Right atrium auricular region (tissue), 2 donors: ENCODE results near the gene WDR37. TPM values are rescaled to one million over a fixed set of nuclear protein-coding genes. Genes with fewer than 3 reads are reported as not detected.

Experiments
- DNase-seq: peaks from one replicate; pipeline ENCODE4 v3.0.0-alpha.2; 2019; ENCODE audit warnings: low spot score
- H3K27ac ChIP-seq, 2 donors: fragments of 200-600 bp; sonication (generic); 1 replicate in 1 of 2; 2 replicates in 1 of 2; pipeline ENCODE4 v1.5.1; 2016 to 2019
- H3K27me3 ChIP-seq, 2 donors: fragments of 200-600 bp; sonication (generic); one replicate each; pipeline versions ENCODE4 v1.5.1 to v1.6.0; 2017 to 2019
- H3K36me3 ChIP-seq: fragments of 200-600 bp; sonication (generic); one replicate; pipeline ENCODE4 v1.5.1; 2016
- H3K4me1 ChIP-seq, 2 donors: fragments of 200-600 bp; sonication (generic); one replicate each; pipeline versions ENCODE4 v1.5.1 to v1.6.0; 2017 to 2019
- H3K4me3 ChIP-seq, 2 donors: fragments of 200-600 bp; sonication (generic); 1 replicate in 1 of 2; 2 replicates in 1 of 2; pipeline ENCODE4 v1.5.1; 2017 to 2019; ENCODE audit warnings: mild to moderate bottlenecking in 1 of 2, moderate library complexity in 1 of 2
- H3K9me3 ChIP-seq, 2 donors: fragments of 200-600 bp; sonication (generic); one replicate each; pipeline ENCODE4 v1.5.1; 2019
- total RNA-seq, 2 donors: library from RNA; depleted of rRNA; stranded (reverse); fragments of >200 nt; gene quantifications; one replicate each; pipeline ENCODE4 v1.1.0, GENCODE V29; 2016
- TF ChIP-seq, protein P1 (sequence below), 2 donors: fragments of 200-600 bp; sonication (generic); IDR thresholded peaks; one replicate each; pipeline ENCODE4 v1.5.1; 2019; ENCODE audit warnings: antibody characterized with exemption in 2 of 2

WDR37 gene
- total RNA-seq, 2 donors from 2014 or later = 19.4 to 20.2 TPM

GRCh38 chr10:1123972-1124371 lies 67.8 kb downstream of the WDR37 start:
- TF ChIP-seq, protein P1, sequence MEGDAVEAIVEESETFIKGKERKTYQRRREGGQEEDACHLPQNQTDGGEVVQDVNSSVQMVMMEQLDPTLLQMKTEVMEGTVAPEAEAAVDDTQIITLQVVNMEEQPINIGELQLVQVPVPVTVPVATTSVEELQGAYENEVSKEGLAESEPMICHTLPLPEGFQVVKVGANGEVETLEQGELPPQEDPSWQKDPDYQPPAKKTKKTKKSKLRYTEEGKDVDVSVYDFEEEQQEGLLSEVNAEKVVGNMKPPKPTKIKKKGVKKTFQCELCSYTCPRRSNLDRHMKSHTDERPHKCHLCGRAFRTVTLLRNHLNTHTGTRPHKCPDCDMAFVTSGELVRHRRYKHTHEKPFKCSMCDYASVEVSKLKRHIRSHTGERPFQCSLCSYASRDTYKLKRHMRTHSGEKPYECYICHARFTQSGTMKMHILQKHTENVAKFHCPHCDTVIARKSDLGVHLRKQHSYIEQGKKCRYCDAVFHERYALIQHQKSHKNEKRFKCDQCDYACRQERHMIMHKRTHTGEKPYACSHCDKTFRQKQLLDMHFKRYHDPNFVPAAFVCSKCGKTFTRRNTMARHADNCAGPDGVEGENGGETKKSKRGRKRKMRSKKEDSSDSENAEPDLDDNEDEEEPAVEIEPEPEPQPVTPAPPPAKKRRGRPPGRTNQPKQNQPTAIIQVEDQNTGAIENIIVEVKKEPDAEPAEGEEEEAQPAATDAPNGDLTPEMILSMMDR (IDR thresholded peaks at IDR 0.05) = no peak
- H3K4me1 ChIP-seq = no peaks in the 10 kb centered on the region
- H3K4me3 ChIP-seq = no peak overlapping the region
- H3K36me3 ChIP-seq = peaks cover 62% of the 10 kb centered on the region
- H3K27ac ChIP-seq = no peak overlapping the region
- no peaks in the 10 kb centered on the region for H3K9me3 ChIP-seq
- no peak for DNase-seq
- H3K27me3 ChIP-seq = no peaks in the 10 kb centered on the region

DNA sequence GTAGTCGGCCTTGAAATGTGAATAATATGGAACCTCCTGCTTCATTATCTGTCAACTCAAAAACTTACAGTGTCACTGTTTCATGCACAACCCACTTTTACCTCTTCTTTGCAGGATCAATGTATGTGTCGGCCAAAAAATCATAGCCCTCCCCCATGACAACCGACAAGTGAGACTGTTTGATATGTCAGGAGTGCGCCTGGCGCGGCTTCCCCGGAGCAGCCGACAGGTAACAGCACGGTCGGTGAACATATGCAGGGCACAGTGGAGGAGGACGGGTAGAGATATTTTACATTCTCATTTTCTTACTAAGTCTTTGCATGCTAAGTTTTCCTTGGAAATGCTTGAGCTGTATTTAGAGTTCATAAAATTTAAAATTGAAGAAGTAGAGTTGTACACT lies 68.6 kb downstream of the WDR37 start:
- Histone ChIP-seq H3K36me3 (peaks cover 62% of the 10 kb centered on the region), H3K4me3 (no peak overlapping the region), H3K9me3 (no peaks in the 10 kb centered on the region), H3K27me3 (no peaks in the 10 kb centered on the region), H3K4me1 (no peaks in the 10 kb centered on the region), H3K27ac (no peak overlapping the region)
- TF ChIP-seq, protein P1 (IDR thresholded peaks at IDR 0.05) = no peak
- no peak for DNase-seq

DNA sequence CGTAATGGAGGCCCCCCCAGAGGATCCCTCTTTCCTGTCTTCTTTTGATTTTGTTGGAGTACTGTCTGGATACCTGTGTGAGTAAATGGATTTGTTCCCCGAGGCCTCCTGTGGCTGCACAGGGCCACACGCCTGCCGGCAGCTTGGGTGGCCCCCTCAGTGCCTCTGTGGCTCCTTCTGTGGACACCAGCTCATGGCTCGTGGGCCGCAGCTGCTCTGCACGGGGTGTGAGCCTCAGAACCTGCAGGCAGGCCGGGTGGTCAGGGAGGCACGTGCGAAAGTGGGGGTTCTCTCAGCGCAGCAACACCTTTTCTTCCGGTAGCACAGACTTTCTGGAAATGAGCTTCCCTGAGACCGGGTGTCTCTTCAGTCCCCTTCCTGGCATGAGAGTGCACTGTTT lies 70.3 kb downstream of the WDR37 start:
- DNase-seq = no peak
- no peak overlapping the region for H3K27ac ChIP-seq
- H3K9me3 ChIP-seq = no peaks in the 10 kb centered on the region
- no peak overlapping the region for H3K4me3 ChIP-seq
- peaks cover 69% of the 10 kb centered on the region for H3K36me3 ChIP-seq
- TF ChIP-seq, protein P1 (IDR thresholded peaks at IDR 0.05) = no peak
- H3K27me3 ChIP-seq = no peaks in the 10 kb centered on the region
- H3K4me1 ChIP-seq = no peaks in the 10 kb centered on the region

DNA sequence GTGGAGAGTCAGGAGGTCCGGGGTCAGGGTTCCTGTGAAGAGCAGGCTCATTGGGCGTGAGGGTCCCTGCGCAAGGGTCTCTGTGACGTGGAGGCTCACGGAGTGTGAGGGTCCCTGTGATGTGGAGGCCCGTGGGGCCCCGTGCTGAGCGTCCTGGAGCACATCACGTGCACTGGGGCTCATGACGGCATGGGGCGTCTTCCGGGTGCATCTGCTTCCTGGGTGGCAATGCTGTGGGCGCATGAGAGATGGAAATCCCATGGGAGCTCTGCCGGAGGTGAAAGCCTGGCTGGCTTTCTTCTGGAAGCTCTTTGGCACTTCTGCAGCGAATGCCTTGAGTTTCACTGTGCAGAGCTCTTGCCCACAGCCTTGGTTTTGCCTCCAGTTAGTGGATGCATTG lies 71.4 kb downstream of the WDR37 start:
- no peaks in the 10 kb centered on the region for H3K27me3 ChIP-seq
- H3K4me3 ChIP-seq = no peak overlapping the region
- DNase-seq = no peak
- no peaks in the 10 kb centered on the region for H3K9me3 ChIP-seq
- no peaks in the 10 kb centered on the region for H3K4me1 ChIP-seq
- H3K36me3 ChIP-seq = peaks cover 68% of the 10 kb centered on the region
- H3K27ac ChIP-seq = no peak overlapping the region
- TF ChIP-seq, protein P1 (IDR thresholded peaks at IDR 0.05) = no peak

DNA sequence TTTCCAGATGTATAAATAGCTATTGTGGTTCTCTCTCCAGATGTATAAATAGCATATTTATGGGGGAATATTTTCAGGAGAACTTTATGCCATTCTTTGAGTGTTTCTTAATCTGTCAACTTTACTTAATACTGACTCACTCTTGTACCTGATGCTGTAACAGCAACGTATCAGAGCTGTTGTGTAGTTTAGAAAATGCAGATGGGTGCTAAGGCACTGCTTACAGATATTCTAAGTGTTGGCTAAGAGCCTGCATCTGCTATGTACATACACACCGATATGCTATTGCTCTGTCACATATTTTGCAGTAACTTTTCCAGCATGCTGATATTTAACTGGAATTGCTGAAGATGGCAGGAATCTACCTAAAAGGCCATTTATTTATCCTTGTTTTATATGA lies 71.9 kb downstream of the WDR37 start:
- DNase-seq = no peak
- Histone ChIP-seq H3K4me1 (no peaks in the 10 kb centered on the region), H3K27ac (no peak overlapping the region), H3K9me3 (no peaks in the 10 kb centered on the region), H3K4me3 (no peak overlapping the region), H3K36me3 (peaks cover 68% of the 10 kb centered on the region), H3K27me3 (no peaks in the 10 kb centered on the region)
- TF ChIP-seq, protein P1 (IDR thresholded peaks at IDR 0.05) = no peak

DNA sequence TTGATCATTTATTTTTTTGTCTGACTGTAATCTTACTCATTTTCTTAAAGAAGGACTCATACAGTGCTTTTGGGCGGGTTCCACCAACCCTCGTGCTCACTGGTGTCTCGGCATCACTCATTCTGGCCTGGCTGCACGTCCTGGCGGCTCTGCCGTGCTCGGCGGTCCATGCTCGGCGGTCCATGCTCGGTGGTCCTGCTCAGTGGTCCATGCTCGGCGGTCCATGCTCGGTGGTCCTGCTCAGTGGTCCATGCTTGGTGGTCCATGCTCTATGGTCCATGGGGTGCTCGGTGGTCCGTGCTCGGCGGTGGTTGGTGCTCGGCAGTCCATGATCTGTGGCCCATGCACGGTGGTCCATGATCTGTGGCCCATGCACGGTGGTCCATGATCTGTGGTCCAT lies 72.5 kb downstream of the WDR37 start:
- Histone ChIP-seq H3K4me3 (no peak overlapping the region), H3K36me3 (peaks cover 68% of the 10 kb centered on the region), H3K27me3 (no peaks in the 10 kb centered on the region), H3K9me3 (no peaks in the 10 kb centered on the region), H3K4me1 (no peaks in the 10 kb centered on the region), H3K27ac (no peak overlapping the region)
- TF ChIP-seq, protein P1 (IDR thresholded peaks at IDR 0.05) = no peak
- no peak for DNase-seq
